HFF-Myc (cell line): ENCODE measurements around the gene TUBGCP4.

Source experiments
- DNase-seq: peaks from one replicate; pipeline ENCODE4 v3.0.0-alpha.2; 2011; ENCODE audit warnings: low read depth; ENCODE audit errors: extremely low read depth
- H3K4me3 ChIP-seq: replicated peaks from 2 replicates; pipeline ENCODE4 v1.5.1; 2011; ENCODE audit warnings: low read depth, mild to moderate bottlenecking, control low read depth, low read length
- TF ChIP-seq, protein P1 (sequence below): IDR thresholded peaks from 2 replicates; pipeline ENCODE4 v1.5.1; 2012; ENCODE audit warnings: mild to moderate bottlenecking, low read depth, low read length, control low read depth; ENCODE audit errors: missing control alignments

TUBGCP4 gene, protein sequence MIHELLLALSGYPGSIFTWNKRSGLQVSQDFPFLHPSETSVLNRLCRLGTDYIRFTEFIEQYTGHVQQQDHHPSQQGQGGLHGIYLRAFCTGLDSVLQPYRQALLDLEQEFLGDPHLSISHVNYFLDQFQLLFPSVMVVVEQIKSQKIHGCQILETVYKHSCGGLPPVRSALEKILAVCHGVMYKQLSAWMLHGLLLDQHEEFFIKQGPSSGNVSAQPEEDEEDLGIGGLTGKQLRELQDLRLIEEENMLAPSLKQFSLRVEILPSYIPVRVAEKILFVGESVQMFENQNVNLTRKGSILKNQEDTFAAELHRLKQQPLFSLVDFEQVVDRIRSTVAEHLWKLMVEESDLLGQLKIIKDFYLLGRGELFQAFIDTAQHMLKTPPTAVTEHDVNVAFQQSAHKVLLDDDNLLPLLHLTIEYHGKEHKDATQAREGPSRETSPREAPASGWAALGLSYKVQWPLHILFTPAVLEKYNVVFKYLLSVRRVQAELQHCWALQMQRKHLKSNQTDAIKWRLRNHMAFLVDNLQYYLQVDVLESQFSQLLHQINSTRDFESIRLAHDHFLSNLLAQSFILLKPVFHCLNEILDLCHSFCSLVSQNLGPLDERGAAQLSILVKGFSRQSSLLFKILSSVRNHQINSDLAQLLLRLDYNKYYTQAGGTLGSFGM

DNA sequence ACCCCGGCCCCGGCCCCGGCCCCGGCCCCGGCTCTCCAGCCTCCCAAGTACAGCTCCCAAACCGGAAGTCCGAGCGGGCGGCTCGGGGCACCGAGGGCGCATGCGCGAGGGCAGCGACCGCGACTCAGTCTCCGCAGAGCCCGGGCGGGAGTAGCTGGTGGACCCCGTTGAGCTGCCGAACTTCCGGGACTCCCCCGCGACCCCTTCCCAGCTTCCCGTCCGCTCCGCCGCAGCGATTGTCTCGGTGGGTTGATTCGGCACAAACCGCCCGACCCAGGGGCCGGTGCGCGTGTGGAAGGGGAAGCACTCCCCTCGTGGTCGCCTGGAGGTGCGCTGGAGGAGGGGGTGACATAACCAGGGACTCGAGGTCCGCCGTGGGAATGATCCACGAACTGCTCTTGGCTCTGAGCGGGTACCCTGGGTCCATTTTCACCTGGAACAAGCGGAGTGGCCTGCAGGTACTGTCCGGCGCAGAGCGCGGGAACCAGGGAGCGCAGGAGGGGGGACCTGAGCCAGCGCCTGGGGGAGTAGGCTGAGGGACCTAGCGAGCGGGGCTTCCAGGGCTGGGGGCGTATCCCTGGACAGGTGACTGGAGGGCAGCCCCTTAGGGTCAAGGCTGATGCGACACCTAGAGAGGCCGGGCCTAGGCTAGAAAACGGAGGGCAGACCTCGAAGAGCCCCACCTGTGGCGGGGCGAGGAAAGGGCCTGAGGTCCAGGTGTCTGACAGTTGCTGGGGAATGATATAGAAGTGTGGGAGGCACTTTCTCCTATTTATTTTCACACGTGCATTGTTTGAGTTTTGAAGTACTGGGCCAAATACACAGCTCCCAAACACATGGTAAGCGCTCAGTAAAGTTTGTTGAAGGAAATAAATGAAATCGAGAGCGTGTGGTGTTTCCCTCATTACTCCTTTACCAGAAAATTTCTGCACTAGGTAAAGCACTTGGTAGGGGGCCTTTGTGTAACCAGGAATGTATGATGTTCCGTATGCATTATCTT is at the start of gene TUBGCP4, which contains the start of gene ZSCAN29:
Gene TUBGCP4, plus strand, starts transcription at position 127 of the 1,000 bp plus-strand sequence. Its CDS starts 254 bp downstream, at position 381.
Gene ZSCAN29, minus strand, starts transcription at position 69 of the 1,000 bp plus-strand sequence. CDS start 1,130 bp downstream, outside the sequence.
- DNase-seq, result peak; percentile 30
- TF ChIP-seq, protein P1, sequence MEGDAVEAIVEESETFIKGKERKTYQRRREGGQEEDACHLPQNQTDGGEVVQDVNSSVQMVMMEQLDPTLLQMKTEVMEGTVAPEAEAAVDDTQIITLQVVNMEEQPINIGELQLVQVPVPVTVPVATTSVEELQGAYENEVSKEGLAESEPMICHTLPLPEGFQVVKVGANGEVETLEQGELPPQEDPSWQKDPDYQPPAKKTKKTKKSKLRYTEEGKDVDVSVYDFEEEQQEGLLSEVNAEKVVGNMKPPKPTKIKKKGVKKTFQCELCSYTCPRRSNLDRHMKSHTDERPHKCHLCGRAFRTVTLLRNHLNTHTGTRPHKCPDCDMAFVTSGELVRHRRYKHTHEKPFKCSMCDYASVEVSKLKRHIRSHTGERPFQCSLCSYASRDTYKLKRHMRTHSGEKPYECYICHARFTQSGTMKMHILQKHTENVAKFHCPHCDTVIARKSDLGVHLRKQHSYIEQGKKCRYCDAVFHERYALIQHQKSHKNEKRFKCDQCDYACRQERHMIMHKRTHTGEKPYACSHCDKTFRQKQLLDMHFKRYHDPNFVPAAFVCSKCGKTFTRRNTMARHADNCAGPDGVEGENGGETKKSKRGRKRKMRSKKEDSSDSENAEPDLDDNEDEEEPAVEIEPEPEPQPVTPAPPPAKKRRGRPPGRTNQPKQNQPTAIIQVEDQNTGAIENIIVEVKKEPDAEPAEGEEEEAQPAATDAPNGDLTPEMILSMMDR, result peak; percentile 31
- H3K4me3 ChIP-seq, result peak within 1 kb of the TSS; percentile 87

DNA sequence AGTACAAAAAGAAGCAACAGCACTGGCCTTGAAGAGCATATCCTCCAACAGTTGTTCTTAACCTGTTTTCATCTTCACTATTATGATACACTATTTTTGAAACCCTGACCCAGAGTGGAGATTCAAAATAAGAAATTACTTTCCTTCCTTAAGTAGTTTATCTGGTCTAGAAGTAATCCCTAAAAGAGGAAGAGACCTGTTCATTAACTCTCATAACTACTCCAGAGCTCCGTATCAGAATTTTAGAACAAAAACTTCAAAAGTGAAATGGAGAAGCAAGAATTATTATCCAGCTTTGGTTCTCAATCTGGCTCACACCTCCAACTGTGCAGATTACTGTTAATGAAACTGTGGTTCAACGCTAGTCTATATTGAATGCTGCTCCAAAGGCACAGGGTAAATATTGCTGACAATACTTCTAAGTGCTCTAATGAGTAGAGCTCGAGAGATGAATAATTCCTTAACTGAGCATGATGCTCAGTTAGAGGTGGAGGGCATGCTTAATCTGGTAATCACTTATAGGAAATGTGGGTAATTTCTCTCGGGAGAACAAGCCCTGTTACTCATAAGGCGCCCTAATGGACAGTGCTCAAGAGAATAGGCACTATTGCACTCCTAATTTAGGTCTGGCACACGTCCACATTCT is 45.7 kb upstream of the TUBGCP4 start:
- no peak for DNase-seq
- TF ChIP-seq, protein P1, result no peak
- no peak overlapping the region for H3K4me3 ChIP-seq

DNA sequence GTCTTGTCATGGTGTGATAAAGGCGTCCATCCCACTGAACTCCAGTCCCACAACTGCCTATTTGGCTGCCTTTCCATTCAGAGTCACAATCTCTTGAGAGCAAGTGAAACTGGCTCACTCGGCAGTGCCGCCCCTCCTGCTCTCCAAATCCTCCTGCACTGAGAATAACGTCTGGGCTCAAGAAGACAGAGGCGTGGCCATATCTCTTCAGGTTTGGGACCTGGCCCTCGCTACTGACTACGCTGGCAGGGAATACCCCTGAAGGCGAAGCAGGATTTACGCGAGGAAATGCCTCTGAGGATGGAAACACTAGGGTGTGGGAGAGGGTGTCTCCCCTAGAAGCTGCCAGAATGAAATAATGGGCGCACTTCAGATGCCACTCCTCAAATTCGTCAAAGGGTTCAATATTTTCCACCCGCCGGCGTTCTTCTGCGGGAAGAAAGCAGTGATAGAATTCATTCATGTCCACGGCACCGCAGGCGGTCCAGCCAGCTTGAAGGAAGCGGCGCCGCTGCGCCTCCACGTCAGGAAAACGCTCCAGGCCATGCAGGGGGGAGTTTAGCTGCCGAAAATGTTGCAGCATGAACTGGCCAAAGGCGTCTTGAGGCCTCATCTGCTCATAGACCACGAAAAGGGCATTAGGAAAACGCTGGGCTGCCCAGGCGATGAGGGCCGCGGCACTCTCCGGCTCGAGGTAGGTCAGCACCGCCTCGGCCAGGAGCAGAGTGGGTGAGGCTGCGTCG is 41.5 kb upstream of the TUBGCP4 start:
- peak overlapping the region; percentile 73 for H3K4me3 ChIP-seq
- TF ChIP-seq, protein P1, result no peak
- no peak for DNase-seq

DNA sequence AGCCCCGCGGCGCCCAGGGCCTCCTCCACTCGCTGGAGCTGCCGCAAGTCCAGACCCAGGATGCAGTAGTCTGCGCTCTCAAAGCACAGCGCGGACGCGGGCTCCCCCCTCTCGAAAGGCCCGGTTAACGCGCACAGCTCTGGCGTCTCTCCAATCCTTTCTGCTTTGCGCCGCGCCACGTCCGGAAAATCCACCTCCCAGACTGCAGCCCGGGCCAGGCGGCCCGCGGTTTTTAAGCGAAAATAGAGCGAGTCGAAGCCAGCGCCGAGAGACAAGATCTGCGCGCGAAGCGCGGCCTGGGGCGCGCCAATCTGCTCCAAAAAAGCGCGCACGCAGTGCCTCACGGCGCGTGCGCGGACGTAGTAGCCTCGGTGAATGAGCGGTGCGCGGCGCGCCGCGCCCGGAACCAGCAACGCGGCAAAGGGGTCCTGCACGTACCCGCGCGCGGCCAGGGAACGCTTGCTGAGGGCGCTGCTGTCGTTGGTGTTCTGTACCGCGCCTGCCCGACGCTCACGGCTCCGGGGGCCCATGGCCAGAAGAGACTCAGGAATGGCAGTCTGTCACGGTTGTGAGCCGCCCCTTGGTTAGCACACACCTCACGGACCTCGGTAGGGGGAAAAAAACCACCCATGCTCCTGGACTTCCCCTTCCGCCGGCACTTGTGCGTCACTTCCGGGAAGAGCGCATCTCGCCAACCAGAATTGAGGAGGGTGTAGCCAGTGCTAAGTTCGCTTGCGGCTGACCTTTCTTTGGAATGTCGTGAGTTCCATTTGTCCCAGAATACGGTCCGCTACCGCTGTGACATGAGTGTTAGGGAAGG is 40.7 kb upstream of the TUBGCP4 start, which contains the start of gene LCMT2:
Gene LCMT2, minus strand, starts transcription at position 614 of the 820 bp plus-strand sequence. Its CDS starts 84 bp downstream, at position 530.
- peak within 1 kb of the TSS; percentile 73 for H3K4me3 ChIP-seq
- TF ChIP-seq, protein P1, result no peak
- DNase-seq, result peak; percentile 87

DNA sequence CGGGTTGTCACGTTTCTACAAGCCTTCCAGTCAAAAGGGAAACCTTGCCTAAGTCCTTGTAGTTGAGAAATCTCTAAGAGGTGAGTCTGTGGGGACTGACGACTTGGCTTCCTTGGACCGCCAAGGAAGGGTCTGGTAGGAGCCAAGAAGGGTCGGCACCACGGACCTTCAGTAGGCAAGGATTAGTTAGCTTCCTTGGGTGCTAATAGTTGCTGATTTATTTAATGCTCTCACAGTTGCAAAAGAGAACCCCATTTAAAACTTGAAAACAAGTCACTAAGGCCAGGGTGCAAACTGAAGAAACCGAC is 40.2 kb upstream of the TUBGCP4 start:
- peak overlapping the region; percentile 73 for H3K4me3 ChIP-seq
- TF ChIP-seq, protein P1, result no peak
- DNase-seq, result no peak
